Activated CD4-positive, alpha-beta T cell treated with anti-CD3 and anti-CD28 coated beads for 36 hours (primary cell): ENCODE data around the gene ASIC4. TPM values are rescaled to one million over a fixed set of nuclear protein-coding genes. Genes with fewer than 3 reads are reported as not detected.

Experiments used
- ATAC-seq: fragments of 200-7000 bp; cut with Tn5 transposase; one replicate; pipeline ENCODE4 v1.10.0; 2021; ENCODE audit warnings: mild to moderate bottlenecking, moderate library complexity
- CTCF ChIA-PET: fragments of 350-600 bp; sonication (Branson Sonifier 250); formaldehyde crosslinking; loops from one replicate; lab custom pipeline; 2021; ENCODE audit warnings: antibody characterized with exemption; lab: Charles Lee
- POLR2A ChIA-PET: fragments of 350-600 bp; sonication (Branson Sonifier 250); formaldehyde crosslinking; loops from one replicate; lab custom pipeline; 2021; ENCODE audit warnings: antibody characterized with exemption, inconsistent platforms; lab: Charles Lee
- DNase-seq: peaks from one replicate; pipeline ENCODE4 v3.0.0-alpha.2; 2020
- H3K27ac Mint-ChIP-seq: one replicate; pipeline ENCODE4 v1.8.0; 2021; ENCODE audit warnings: mixed read lengths
- H3K27me3 Mint-ChIP-seq: one replicate; pipeline ENCODE4 v1.8.0; 2021; ENCODE audit warnings: mixed read lengths
- H3K36me3 Mint-ChIP-seq: one replicate; pipeline ENCODE4 v1.8.0; 2021; ENCODE audit warnings: low read depth, mixed read lengths
- H3K4me1 Mint-ChIP-seq: one replicate; pipeline ENCODE4 v1.8.0; 2021; ENCODE audit warnings: mixed read lengths
- H3K4me3 Mint-ChIP-seq: one replicate; pipeline ENCODE4 v1.8.0; 2021; ENCODE audit warnings: mild to moderate bottlenecking, moderate library complexity, mixed read lengths
- H3K9me3 Mint-ChIP-seq: one replicate; pipeline ENCODE4 v1.8.0; 2021; ENCODE audit warnings: low read depth, mixed read lengths
- intact Hi-C, 2 experiments: fragments of 100-400 bp; cut with DNase I in 1 of 2; cut with micrococcal nuclease in 1 of 2; formaldehyde crosslinking; loops; one replicate each; pipeline versions ENCODE4 v1.14.2 to v1.15.1; 2022 to 2024; cut with DNase I, micrococcal nuclease
- total RNA-seq, 2 experiments: library from RNA; stranded (reverse); gene quantifications; one replicate each; pipeline ENCODE4 v1.2.3, GENCODE V29; 2021

ASIC4 gene, protein sequence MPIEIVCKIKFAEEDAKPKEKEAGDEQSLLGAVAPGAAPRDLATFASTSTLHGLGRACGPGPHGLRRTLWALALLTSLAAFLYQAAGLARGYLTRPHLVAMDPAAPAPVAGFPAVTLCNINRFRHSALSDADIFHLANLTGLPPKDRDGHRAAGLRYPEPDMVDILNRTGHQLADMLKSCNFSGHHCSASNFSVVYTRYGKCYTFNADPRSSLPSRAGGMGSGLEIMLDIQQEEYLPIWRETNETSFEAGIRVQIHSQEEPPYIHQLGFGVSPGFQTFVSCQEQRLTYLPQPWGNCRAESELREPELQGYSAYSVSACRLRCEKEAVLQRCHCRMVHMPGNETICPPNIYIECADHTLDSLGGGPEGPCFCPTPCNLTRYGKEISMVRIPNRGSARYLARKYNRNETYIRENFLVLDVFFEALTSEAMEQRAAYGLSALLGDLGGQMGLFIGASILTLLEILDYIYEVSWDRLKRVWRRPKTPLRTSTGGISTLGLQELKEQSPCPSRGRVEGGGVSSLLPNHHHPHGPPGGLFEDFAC
- not detected for total RNA-seq

DNA sequence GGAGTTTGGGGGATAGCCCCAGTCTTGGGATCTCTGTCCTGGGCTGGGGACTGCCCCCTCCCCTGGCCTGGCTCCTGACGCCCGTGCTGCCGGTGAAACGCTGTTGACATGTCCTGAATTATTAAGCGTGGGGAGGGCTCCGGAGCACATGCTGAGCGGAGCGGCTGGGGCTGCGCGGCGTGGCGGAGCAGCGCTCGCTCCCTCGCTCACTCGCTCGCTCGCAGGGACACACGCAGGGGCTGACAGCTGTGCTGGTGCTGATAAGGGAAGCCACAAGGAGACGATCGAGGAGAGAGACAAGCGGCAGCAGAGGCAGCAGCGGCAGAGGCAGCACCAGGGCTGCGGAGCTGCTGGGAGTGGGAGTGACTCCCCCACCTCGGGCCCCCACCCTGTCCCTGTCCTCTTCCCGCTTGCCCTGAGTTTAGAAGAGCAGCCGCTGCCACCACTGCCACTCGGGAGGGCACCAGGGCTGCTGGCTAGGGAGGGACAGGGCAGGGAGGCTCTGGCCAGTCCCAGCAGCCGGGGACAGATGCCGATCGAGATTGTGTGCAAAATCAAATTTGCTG lies at the start of gene ASIC4:
TSS of gene ASIC4 (plus strand) at position 287 of the 566 bp plus-strand sequence. CDS start at position 530, 243 bp downstream.
- DNase-seq (no peak), ATAC-seq (no peak)
- H3K36me3 Mint-ChIP-seq: no peaks in the 10 kb centered on the region
- H3K4me3 Mint-ChIP-seq: no peak within 1 kb of the TSS
- intact Hi-C loops: no loop called here
- peaks cover 20% of the 10 kb centered on the region for H3K4me1 Mint-ChIP-seq
- H3K9me3 Mint-ChIP-seq: no peaks in the 10 kb centered on the region
- CTCF ChIA-PET: interaction anchor here (2.0 to 3.6 kb wide), 2 partner anchors 16 to 19 kb away, joined by 8 to 11 read pairs; a partner anchor contains a TSS
- POLR2A ChIA-PET: interaction anchor here (0.6 kb wide), 1 partner anchor 46 kb away, joined by 3 read pairs; no protein-coding TSS in a partner anchor
- no peak within 1 kb of the TSS for H3K27ac Mint-ChIP-seq
- peaks cover 75% of the 10 kb centered on the region for H3K27me3 Mint-ChIP-seq

DNA sequence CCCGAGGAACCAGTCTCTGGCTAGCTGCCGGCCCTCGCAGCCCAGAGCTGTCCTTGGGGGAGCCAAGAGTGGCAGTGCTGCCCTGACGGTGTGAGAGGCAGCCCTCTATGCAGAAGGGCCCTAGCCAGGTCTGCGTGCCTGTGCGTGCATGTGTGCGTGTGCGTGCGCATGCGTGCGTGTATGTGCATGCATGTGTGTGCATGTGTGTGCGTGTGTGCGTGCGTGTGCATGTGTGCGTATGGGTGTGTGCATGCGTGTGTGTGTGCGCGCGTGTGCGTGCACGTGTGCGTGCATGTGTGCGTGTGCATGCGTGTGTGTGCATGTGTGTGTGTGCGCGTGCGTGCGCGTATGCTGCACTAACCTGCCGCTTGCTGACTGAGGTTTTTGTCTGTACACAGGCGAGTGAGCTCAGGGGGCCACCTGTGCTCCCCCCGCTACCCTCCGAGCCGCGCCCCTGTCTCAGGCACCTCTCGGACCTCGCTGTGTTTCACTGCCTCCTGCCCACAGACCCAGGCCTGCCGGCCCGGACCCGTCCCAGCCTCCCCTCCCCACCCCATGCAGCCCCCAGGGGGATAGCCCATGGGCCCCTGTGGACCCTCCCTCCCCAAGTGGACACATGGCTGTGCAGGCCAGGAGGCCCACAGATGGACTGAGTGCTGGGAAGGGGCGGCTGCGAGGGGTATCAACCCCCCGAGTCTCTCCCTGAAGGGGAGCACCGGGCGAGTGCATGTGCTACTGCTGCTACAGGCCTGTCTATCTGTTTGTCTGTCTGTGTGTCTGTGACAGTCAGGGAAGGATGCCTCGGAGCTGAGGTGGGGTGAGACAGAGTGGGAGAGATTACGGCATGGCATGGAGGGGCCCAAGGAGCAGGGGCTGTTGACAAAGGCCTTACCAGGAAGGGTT lies 48.4 kb upstream of the ASIC4 start:
- ATAC-seq (no peak), DNase-seq (no peak)
- Mint-ChIP-seq H3K4me1 (no peaks in the 10 kb centered on the region), H3K27me3 (no peaks in the 10 kb centered on the region), H3K36me3 (no peaks in the 10 kb centered on the region), H3K9me3 (no peaks in the 10 kb centered on the region), H3K4me3 (no peak overlapping the region), H3K27ac (no peak overlapping the region)
- POLR2A ChIA-PET: no interaction called here
- CTCF ChIA-PET: no interaction called here
- intact Hi-C loops: no loop called here

DNA sequence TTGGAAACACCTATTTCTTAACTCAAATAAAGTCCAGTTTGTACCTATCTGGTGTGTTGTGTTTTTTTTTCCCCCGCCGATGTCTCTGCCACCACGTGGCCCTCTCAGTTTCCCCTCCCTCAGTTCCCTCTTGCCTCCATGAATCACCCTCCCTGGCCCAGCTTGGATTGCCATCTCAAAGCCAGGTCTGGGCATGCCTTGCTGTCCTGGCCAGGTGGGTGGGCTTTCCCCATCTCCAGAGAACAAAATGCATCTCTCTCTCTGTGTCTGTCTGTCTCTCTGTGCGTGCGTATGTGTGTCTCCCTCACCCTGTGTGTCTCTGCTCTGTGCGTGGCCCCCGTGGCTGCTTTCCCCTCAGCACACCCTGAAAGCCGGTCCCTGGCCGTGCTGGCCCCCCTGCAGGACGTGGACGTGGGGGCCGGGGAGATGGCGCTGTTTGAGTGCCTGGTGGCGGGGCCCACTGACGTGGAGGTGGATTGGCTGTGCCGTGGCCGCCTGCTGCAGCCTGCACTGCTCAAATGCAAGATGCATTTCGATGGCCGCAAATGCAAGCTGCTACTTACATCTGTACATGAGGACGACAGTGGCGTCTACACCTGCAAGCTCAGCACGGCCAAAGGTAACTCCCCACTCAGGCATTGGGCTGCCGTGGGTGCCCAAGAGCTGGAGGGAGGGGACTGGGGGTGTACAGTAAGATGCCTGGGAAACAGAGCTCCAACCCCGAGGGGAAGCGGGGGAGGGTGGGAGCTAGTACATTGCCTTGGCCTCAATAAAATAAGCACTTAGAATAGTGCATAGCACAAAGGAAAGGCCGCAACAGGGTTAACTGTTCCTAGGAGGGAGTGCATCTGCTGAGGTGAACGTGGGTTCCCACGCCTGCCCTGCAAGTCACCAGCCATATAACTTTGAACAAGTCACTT lies 47.2 kb upstream of the ASIC4 start:
- ATAC-seq: no peak
- H3K27ac Mint-ChIP-seq: no peak overlapping the region
- POLR2A ChIA-PET: no interaction called here

DNA sequence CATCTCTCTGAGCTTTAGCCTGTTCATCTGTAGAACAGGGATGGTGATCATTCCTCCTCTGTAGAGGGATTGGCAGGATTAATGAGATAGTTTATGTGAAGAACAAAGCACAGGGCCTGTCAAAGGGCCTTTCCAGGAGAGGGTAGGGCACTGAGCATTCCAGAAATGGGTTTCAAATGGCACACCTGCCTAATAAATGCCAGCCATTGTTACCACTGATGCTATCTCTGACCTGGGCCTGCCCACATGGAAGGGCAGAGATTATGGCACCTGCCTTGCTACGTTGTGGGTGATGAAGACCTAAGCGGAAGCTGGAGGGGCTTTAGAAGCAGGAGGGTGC lies 46.6 kb upstream of the ASIC4 start:
- Mint-ChIP-seq H3K9me3 (no peaks in the 10 kb centered on the region), H3K4me3 (no peak overlapping the region), H3K27me3 (no peaks in the 10 kb centered on the region), H3K4me1 (no peaks in the 10 kb centered on the region), H3K36me3 (no peaks in the 10 kb centered on the region), H3K27ac (no peak overlapping the region)
- intact Hi-C loops: no loop called here
- CTCF ChIA-PET: interaction anchor here (0.7 to 1.8 kb wide), 3 partner anchors 13 to 169 kb away, joined by 3 to 6 read pairs (median 3); no protein-coding TSS in a partner anchor
- POLR2A ChIA-PET: no interaction called here
- ATAC-seq (no peak), DNase-seq (no peak)

More for the DNA sequence above, 47.2 kb upstream of the ASIC4 start:
- intact Hi-C loops: no loop called here
- CTCF ChIA-PET: interaction anchor here (0.7 to 1.8 kb wide), 4 partner anchors 13 to 170 kb away, joined by 3 to 6 read pairs (median 4); no protein-coding TSS in a partner anchor
- Mint-ChIP-seq H3K4me1 (no peaks in the 10 kb centered on the region), H3K36me3 (no peaks in the 10 kb centered on the region), H3K9me3 (no peaks in the 10 kb centered on the region), H3K4me3 (no peak overlapping the region), H3K27me3 (no peaks in the 10 kb centered on the region)
- DNase-seq: no peak

- POLR2A ChIA-PET: interaction anchor here (0.6 kb wide), 1 partner anchor 45 kb away, joined by 3 read pairs; the partner anchor contains the start of gene ASIC4
Observed at GRCh38 chr2:219468410-219469185, 45.7 kb upstream of the ASIC4 start.

DNA sequence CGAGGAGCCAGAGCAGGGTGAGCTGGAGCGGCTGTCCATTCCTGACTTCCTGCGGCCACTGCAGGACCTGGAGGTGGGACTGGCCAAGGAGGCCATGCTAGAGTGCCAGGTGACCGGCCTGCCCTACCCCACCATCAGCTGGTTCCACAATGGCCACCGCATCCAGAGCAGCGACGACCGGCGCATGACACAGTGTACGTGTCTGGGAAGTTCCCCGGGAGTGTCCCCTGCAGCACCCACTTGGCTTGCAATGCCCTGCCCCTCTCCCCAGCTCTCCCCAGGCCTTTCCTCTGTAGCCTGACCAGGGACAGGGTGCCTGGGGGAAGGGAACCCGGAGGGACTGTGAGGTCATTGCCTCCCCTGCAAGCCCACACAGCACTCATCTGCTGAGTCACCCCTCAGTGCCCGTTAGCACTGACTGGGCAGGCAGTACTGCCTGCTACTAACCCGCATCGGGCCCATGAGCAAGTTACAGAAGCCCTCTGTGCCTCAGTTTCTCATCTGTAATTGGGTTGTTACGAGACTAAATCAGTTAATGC lies 45.0 kb upstream of the ASIC4 start:
- no peaks in the 10 kb centered on the region for H3K9me3 Mint-ChIP-seq
- ChIA-PET POLR2A (interaction anchor here (0.6 kb wide), 1 partner anchor 45 kb away, joined by 3 read pairs; the partner anchor contains the start of gene ASIC4), CTCF (interaction anchor here (0.5 to 1.3 kb wide), 2 partner anchors 61 to 1485 kb away, joined by 3 read pairs; no protein-coding TSS in a partner anchor)
- no peaks in the 10 kb centered on the region for H3K4me1 Mint-ChIP-seq
- DNase-seq (no peak), ATAC-seq (no peak)
- no peaks in the 10 kb centered on the region for H3K36me3 Mint-ChIP-seq
- H3K27me3 Mint-ChIP-seq: no peaks in the 10 kb centered on the region
- H3K4me3 Mint-ChIP-seq: no peak overlapping the region
- no peak overlapping the region for H3K27ac Mint-ChIP-seq
- intact Hi-C loops: no loop called here

More at GRCh38 chr2:219468410-219469185, 45.7 kb upstream of the ASIC4 start:
- H3K4me1 Mint-ChIP-seq: no peaks in the 10 kb centered on the region
- intact Hi-C loops: no loop called here
- H3K27me3 Mint-ChIP-seq: no peaks in the 10 kb centered on the region
- no peak for ATAC-seq
- H3K27ac Mint-ChIP-seq: no peak overlapping the region
- no peaks in the 10 kb centered on the region for H3K9me3 Mint-ChIP-seq
- H3K36me3 Mint-ChIP-seq: no peaks in the 10 kb centered on the region
- no peak overlapping the region for H3K4me3 Mint-ChIP-seq
- CTCF ChIA-PET: interaction anchor here (0.5 to 1.8 kb wide), 3 partner anchors 61 to 1484 kb away, joined by 3 to 6 read pairs (median 3); no protein-coding TSS in a partner anchor
- no peak for DNase-seq

DNA sequence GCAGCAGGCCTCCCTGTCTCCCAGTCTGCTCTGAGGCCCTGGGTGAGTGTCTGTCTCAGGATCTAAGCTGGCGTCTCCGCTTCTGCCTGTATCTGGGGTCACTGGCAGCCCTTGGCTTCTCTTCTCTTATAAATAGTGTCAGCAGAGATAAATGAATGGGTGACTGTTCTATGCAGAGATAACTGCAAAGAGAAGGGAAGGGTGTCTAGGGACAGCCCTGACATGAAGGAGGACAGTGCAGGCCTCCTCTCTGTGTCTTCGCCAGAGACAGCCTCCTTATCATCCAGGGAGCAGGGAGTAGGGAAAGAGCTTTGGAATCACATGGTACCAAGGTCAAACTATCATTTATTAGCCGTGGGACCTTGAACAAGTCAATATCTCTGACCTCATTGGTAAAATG lies 43.9 kb upstream of the ASIC4 start:
- Mint-ChIP-seq H3K27me3 (no peaks in the 10 kb centered on the region), H3K4me1 (no peaks in the 10 kb centered on the region), H3K27ac (no peak overlapping the region), H3K9me3 (no peaks in the 10 kb centered on the region), H3K36me3 (no peaks in the 10 kb centered on the region), H3K4me3 (no peak overlapping the region)
- ATAC-seq (no peak), DNase-seq (no peak)
- ChIA-PET CTCF (interaction anchor here (1.0 kb wide), 1 partner anchor 12 kb away, joined by 3 read pairs; no protein-coding TSS in a partner anchor), POLR2A (no interaction called here)
- intact Hi-C loops: no loop called here

GRCh38 chr2:219471476-219472371 lies 42.6 kb upstream of the ASIC4 start:
- Mint-ChIP-seq H3K27me3 (no peaks in the 10 kb centered on the region), H3K27ac (no peak overlapping the region), H3K4me3 (no peak overlapping the region), H3K9me3 (no peaks in the 10 kb centered on the region), H3K4me1 (peaks cover 4% of the 10 kb centered on the region), H3K36me3 (no peaks in the 10 kb centered on the region)
- DNase-seq (no peak), ATAC-seq (no peak)
- intact Hi-C loops: no loop called here
- POLR2A ChIA-PET: no interaction called here
- CTCF ChIA-PET: interaction anchor here (1.0 to 1.1 kb wide), 2 partner anchors 13 to 58 kb away, joined by 3 to 7 read pairs; no protein-coding TSS in a partner anchor
